Adipocyte (in vitro differentiated cells): ENCODE data around the gene TARS3.
A peak's percentile ranks its signal among the peaks of the same experiment; 100 is the strongest.

Experiments
- DNase-seq: peaks from one replicate; pipeline ENCODE4 v3.0.0-alpha.2; 2015; ENCODE audit warnings: low read depth
- H3K27me3 ChIP-seq: replicated peaks from 2 replicates; pipeline ENCODE4 v1.7.0; 2013; ENCODE audit warnings: mild to moderate bottlenecking, low read length, moderate library complexity; ENCODE audit not compliant: control insufficient read depth, insufficient read depth
- H3K36me3 ChIP-seq: 2 replicates; pipeline ENCODE4 v1.7.0; 2013; ENCODE audit warnings: low read length, mild to moderate bottlenecking, moderate library complexity; ENCODE audit not compliant: control insufficient read depth, insufficient read depth, severe bottlenecking
- H3K4me1 ChIP-seq: 2 replicates; pipeline ENCODE4 v1.7.0; 2013; ENCODE audit warnings: mild to moderate bottlenecking, low read length, moderate library complexity; ENCODE audit not compliant: control insufficient read depth, insufficient read depth
- H3K4me3 ChIP-seq: 2 replicates; pipeline ENCODE4 v1.7.0; 2013; ENCODE audit warnings: mild to moderate bottlenecking, low read length, moderate library complexity
- H3K9ac ChIP-seq: 2 replicates; pipeline ENCODE4 v1.7.0; 2013; ENCODE audit warnings: mild to moderate bottlenecking, low read length, moderate library complexity
- H3K9me3 ChIP-seq: 2 replicates; pipeline ENCODE4 v1.7.0; 2013; ENCODE audit warnings: mild to moderate bottlenecking, low read length, moderate library complexity; ENCODE audit not compliant: control insufficient read depth

The TARS3 gene

DNA sequence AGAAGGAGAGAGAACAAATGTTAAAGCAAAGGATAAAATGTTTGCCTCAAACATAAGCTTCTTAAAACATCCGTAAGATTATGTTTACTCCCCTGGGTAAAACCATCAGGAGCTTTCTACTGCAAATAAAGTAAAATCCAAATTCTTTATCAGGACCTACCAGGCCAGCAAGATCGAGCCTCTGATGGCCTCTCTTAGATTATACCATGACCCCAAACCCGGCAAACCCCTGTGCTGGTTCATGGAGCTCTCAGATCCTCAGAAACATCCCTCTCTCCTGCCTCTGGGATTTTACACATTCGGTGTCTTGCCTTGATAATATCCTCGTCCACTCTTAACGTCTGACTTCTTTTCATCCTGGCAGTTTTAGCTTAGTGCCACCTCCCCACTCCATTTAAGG is 7.5 kb upstream of the TARS3 start:
- Histone ChIP-seq H3K4me3 (no peak overlapping the region), H3K9me3 (no peaks in the 10 kb centered on the region), H3K4me1 (no peaks in the 10 kb centered on the region), H3K27me3 (no peaks in the 10 kb centered on the region), H3K36me3 (no peaks in the 10 kb centered on the region), H3K9ac (no peak overlapping the region)
- DNase-seq, result no peak

DNA sequence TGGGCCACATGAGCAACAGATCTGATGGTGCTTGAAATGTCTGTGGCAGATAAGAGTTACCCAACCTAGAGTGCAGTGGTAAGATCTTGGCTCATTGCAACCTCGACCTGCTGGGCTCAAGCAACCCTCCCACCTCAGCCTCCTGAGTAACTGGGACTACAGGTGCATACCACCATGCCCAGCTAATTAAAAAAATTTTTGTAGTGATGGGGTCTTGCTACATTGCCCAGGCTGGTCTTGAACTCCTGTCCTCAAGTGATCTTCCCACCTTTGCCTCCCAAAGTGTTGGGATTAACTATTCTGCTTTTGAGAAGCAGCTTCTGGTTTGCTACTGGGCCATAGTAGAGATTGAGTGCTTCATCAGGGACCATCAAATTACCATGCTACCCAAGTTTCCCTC is 2.9 kb upstream of the TARS3 start:
- no peak overlapping the region for H3K9ac ChIP-seq
- no peak for DNase-seq
- H3K27me3 ChIP-seq, result no peaks in the 10 kb centered on the region
- no peaks in the 10 kb centered on the region for H3K36me3 ChIP-seq
- H3K9me3 ChIP-seq, result no peaks in the 10 kb centered on the region
- no peak overlapping the region for H3K4me3 ChIP-seq
- peaks cover 7% of the 10 kb centered on the region for H3K4me1 ChIP-seq

DNA sequence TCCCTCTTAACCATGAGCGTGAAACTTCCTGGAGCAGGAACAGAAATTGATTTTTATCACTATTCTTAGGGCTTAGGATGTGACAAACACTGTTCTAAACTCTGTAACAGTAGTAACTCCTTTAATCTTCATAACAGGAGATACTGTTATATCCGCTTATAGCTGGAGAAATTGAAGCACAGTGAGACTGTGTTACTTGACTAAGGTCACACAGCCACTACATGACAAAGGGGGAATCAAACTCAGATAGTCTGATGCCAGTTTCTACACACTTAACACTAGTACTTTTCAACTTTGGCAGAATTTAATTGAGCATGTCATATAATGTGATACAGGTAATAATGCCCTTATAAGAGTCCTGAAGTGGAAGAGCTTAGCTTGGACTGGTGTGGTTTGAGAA is 800 bp upstream of the TARS3 start:
- no peaks in the 10 kb centered on the region for H3K9me3 ChIP-seq
- no peaks in the 10 kb centered on the region for H3K27me3 ChIP-seq
- no peak overlapping the region for H3K4me3 ChIP-seq
- H3K9ac ChIP-seq, result no peak overlapping the region
- H3K4me1 ChIP-seq, result peaks cover 7% of the 10 kb centered on the region
- H3K36me3 ChIP-seq, result peaks cover 18% of the 10 kb centered on the region
- no peak for DNase-seq

DNA sequence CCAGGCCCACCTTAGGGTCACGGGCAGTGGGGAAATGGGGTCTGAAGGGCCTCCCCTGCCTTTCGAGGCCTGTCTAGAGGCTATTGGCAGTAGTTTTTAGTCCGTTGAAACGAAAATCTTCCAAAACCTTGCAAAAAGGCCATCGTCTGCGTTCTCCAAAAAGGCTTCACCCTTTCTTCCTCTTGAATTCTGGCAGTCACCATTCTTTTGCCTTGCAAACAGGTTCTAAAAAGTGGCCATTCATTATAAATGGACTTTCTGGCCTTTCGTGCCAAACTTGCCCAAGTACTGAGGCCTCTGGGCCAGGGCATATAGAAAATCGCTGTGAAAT is 367 bp upstream of the TARS3 start:
- no peaks in the 10 kb centered on the region for H3K27me3 ChIP-seq
- no peaks in the 10 kb centered on the region for H3K9me3 ChIP-seq
- H3K9ac ChIP-seq, result no peak overlapping the region
- peaks cover 7% of the 10 kb centered on the region for H3K4me1 ChIP-seq
- H3K4me3 ChIP-seq, result peak overlapping the region; percentile 73
- DNase-seq, result no peak
- peaks cover 22% of the 10 kb centered on the region for H3K36me3 ChIP-seq

DNA sequence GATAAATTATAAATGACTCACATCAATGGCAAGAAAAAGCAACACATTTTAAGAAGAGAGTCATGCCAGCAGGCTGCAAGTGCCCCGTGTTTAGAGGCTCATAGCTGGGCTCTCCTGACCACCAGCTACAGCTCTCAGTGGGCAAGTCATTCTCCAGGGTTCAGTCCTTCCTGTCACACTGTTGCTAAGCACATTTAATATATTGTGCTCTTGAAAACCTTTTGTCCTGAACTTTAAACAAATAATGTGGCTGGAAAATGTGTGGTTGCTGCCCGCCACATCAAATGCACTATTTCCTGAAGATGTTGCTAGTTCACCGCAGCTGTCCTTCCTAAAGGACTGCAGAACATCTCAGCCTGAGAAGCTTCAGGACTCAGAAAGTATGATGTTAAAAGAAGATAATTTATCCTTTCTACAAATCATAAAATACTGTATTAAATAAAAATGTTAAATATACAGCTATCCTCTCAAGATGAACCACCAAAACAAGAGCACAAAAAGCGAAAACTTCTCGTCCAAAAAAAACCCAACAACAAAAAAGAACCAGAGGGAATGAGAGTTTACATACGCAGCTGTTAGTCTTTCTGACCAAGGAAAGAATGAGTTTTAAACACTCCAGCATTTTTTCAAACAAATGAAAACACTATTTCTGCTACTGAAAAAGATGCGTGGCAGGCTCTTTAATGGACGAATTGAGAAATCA is 951 bp downstream of the TARS3 start:
- no peaks in the 10 kb centered on the region for H3K9me3 ChIP-seq
- peaks cover 7% of the 10 kb centered on the region for H3K4me1 ChIP-seq
- no peaks in the 10 kb centered on the region for H3K27me3 ChIP-seq
- DNase-seq, result peak; percentile 37
- H3K4me3 ChIP-seq, result peak overlapping the region; percentile 89
- H3K9ac ChIP-seq, result peak overlapping the region; percentile 88
- H3K36me3 ChIP-seq, result peaks cover 30% of the 10 kb centered on the region

DNA sequence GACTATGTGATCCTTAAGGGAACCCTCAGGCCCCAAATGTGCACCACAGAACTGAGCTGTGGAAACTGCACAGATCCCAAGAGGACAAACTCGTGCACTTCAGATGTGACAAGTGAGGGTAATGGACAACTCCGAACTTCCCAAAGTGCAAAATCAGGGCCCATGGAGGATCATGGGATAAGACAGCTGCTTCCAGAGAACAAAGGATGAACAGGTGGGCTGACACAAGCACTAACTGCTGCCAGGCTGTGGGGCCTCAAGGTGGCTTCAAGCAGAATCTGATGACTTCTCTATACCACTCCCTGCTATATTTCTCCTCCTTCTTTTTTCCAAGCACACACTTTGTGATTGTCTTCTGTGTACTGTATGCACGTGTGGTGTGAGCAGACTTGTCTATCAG is 5.4 kb downstream of the TARS3 start:
- no peak overlapping the region for H3K4me3 ChIP-seq
- H3K27me3 ChIP-seq, result no peaks in the 10 kb centered on the region
- H3K9ac ChIP-seq, result no peak overlapping the region
- no peak for DNase-seq
- H3K9me3 ChIP-seq, result no peaks in the 10 kb centered on the region
- H3K4me1 ChIP-seq, result peaks cover 4% of the 10 kb centered on the region
- H3K36me3 ChIP-seq, result peaks cover 34% of the 10 kb centered on the region

DNA sequence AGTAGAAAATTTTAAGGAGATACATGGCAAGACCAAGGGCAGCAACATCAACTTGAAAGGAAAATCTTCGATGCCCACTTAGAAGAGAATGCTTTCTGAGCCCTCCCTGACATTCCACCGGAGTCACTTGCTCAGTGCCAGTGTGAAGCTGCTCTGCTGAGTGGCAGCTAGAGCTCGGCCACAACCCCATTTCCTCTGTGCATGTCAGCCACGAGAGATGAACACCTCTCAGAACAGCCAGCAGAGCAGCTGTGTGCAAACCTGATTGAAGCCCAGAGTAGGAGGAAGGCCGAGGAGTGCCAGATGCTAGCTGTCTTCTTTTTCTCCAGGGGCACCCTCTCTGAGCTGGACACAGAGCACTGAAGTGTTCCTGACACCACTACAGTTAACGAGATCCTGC is 12.2 kb downstream of the TARS3 start:
- H3K4me3 ChIP-seq, result no peak overlapping the region
- DNase-seq, result no peak
- no peaks in the 10 kb centered on the region for H3K4me1 ChIP-seq

DNA sequence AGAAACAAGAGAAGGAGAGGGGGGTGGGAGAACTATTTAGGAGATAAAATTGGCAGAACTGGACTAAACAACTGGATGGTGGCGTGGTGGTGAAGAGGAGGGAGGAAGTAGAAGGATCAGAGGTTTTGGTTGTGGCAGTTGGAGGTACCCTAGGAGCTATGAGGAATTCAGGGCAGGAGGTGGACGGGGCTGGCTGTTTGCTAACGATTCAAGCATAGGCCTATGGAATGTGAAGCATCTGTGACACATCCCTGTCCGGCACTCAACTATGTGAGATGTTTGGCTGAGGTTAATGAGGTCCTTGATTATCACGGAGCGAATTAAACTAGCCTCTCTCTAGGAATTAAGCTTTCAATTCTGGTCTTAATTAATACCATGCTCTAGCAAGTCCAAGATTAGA is 13.5 kb downstream of the TARS3 start:
- Histone ChIP-seq H3K9ac (no peak overlapping the region), H3K36me3 (peaks cover 64% of the 10 kb centered on the region), H3K4me3 (no peak overlapping the region), H3K4me1 (no peaks in the 10 kb centered on the region), H3K9me3 (no peaks in the 10 kb centered on the region), H3K27me3 (no peaks in the 10 kb centered on the region)
- peak; percentile 54 for DNase-seq

More for the DNA sequence above, 12.2 kb downstream of the TARS3 start:
- Histone ChIP-seq H3K27me3 (no peaks in the 10 kb centered on the region), H3K9ac (no peak overlapping the region), H3K36me3 (peaks cover 58% of the 10 kb centered on the region), H3K9me3 (no peaks in the 10 kb centered on the region)

DNA sequence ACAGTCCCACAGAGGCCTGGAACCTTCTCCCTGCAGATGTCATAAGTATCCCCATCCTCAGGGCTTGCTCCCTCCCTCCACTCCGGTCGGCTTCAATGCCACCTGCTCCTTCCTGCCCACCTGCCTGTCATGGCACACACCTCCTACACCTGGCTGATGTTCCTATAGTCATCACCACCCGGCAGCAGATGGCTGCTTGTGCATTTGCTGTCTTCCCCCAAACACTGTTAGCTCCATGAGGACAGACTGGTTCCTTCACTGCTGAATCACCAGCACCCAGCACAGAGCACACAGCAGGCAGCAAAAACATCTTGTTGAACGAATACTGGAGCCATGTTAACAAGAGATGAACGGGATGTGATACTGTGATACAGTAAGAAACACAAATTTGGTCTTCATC is 14.8 kb downstream of the TARS3 start:
- peaks cover 76% of the 10 kb centered on the region for H3K36me3 ChIP-seq
- H3K27me3 ChIP-seq, result no peaks in the 10 kb centered on the region
- DNase-seq, result no peak

DNA sequence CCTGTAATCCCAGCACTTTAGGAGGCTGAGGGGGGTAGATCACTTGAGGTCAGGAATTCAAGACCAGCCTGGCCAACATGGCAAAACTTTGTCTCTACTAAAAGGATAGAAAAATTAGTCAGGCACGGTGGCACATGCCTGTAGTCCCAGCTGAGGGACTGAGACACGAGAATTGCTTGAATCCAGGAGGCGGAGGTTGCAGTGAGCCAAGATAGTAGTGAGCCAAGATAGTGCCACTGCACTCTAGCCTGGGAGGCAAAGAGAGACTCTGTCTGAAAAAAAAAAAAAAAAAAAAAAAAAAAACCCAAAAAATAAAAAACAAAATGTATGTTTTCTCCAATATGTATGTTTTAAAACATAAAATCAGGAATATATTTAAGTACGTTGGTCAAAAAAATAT is 16.3 kb downstream of the TARS3 start:
- no peaks in the 10 kb centered on the region for H3K27me3 ChIP-seq
- no peak for DNase-seq
- H3K9me3 ChIP-seq, result no peaks in the 10 kb centered on the region
- H3K4me3 ChIP-seq, result no peak overlapping the region
- H3K36me3 ChIP-seq, result peaks cover 72% of the 10 kb centered on the region
- H3K4me1 ChIP-seq, result no peaks in the 10 kb centered on the region
- H3K9ac ChIP-seq, result no peak overlapping the region

More for the DNA sequence above, 14.8 kb downstream of the TARS3 start:
- no peak overlapping the region for H3K9ac ChIP-seq
- H3K4me3 ChIP-seq, result no peak overlapping the region
- no peaks in the 10 kb centered on the region for H3K9me3 ChIP-seq
- no peaks in the 10 kb centered on the region for H3K4me1 ChIP-seq

DNA sequence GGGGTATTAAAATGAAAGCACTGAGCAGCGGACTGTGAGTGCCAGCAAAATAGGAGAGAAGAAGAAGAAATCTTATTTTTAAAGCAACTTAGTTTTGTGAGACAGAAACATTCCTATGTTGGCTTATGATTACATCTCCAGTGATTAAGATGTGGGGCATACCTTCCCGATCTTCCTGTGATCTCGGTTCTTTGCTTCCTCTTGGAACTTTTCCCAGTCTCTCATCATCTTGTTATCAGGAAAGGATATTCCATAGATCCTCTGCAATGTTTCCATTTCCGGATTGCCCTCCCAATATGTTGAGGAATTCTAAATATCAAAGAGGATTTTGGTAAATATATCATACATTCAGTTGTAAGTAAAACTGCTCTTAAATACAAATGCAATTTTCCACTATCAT is 22.2 kb downstream of the TARS3 start:
- no peaks in the 10 kb centered on the region for H3K9me3 ChIP-seq
- H3K36me3 ChIP-seq, result peaks cover 69% of the 10 kb centered on the region
- no peaks in the 10 kb centered on the region for H3K27me3 ChIP-seq
- no peak overlapping the region for H3K9ac ChIP-seq
- H3K4me3 ChIP-seq, result no peak overlapping the region
- no peak for DNase-seq
- H3K4me1 ChIP-seq, result no peaks in the 10 kb centered on the region

DNA sequence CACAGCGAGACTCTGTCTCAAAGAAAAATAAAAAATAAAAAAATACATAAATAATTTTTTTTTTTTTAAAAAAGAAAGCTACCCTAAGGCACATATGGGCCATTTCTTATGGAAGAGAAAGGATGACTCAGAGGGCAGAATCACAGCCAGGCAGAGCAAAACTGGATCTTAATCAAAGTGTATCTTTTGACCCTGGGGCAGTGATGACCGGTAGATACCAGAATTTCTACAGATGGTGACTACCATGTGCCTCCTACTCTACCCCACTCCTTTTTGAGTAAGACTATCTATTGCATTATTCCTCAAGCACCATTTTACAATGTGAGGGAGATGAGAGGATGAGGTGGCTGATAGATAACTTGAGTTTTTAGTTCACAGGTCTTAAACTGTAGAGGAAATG is 26.0 kb downstream of the TARS3 start:
- peaks cover 58% of the 10 kb centered on the region for H3K36me3 ChIP-seq
- H3K4me3 ChIP-seq, result no peak overlapping the region
- no peak for DNase-seq

More for the DNA sequence above, 26.0 kb downstream of the TARS3 start:
- H3K4me1 ChIP-seq, result peaks cover 7% of the 10 kb centered on the region
- H3K9me3 ChIP-seq, result no peaks in the 10 kb centered on the region
- no peaks in the 10 kb centered on the region for H3K27me3 ChIP-seq
- H3K9ac ChIP-seq, result no peak overlapping the region
